ENCODE data around the gene PRIMPOL.
"Not testable (repeated sequence)": the region's sequence is repeated elsewhere in the genome, so short reads cannot be mapped to it uniquely, and the experiment has no call there.

PRIMPOL gene

GRCh38 chr4:184648313-184649025 is 1.1 kb upstream of the PRIMPOL start:
- H4K20me1 ChIP-seq (ENCODE audit: insufficient read depth), result peaks cover 24% of the 10 kb centered on the region
- no peak for TF ChIP-seq CTCF (conservative IDR thresholded peaks at IDR 0.05; ENCODE audit: low read depth, low read length)
- peaks cover 67% of the 10 kb centered on the region for H3K79me2 ChIP-seq (ENCODE audit: insufficient read depth, low read depth)
- no peak overlapping the region for H2AFZ ChIP-seq (ENCODE audit: low read depth)
- H3K27me3 ChIP-seq (ENCODE audit: insufficient read depth, low read depth), result no peaks in the 10 kb centered on the region
- H3K9ac ChIP-seq, result peak overlapping the region; percentile 84
- peak overlapping the region; percentile 96 for H3K4me2 ChIP-seq
- no peak overlapping the region for H3K4me3 ChIP-seq (IDR thresholded peaks at IDR 0.05; ENCODE audit: insufficient read depth, low read depth, low read length)
- H3K4me1 ChIP-seq (ENCODE audit: low read depth, poor library complexity, severe bottlenecking), result peaks cover 48% of the 10 kb centered on the region
- H3K27ac ChIP-seq, result peak overlapping the region; percentile 73
- H3K36me3 ChIP-seq (ENCODE audit: insufficient read depth), result peaks cover 14% of the 10 kb centered on the region; the same call in 1 of the 2 replicates

GRCh38 chr4:184649971-184650855 is 675 bp downstream of the PRIMPOL start:
- Histone ChIP-seq H3K4me2 (peak overlapping the region; percentile 84), H3K27me3 (ENCODE audit: insufficient read depth, low read depth) (no peaks in the 10 kb centered on the region), H3K9ac (peak overlapping the region; percentile 71), H3K4me1 (ENCODE audit: low read depth, poor library complexity, severe bottlenecking) (peaks cover 31% of the 10 kb centered on the region), H2AFZ (ENCODE audit: low read depth) (peak overlapping the region; percentile 70), H3K4me3 (IDR thresholded peaks at IDR 0.05; ENCODE audit: insufficient read depth, low read depth, low read length) (no peak overlapping the region), H3K36me3 (ENCODE audit: insufficient read depth) (peaks cover 7% of the 10 kb centered on the region; the same call in 1 of the 2 replicates), H3K79me2 (ENCODE audit: insufficient read depth, low read depth) (peaks cover 49% of the 10 kb centered on the region), H4K20me1 (ENCODE audit: insufficient read depth) (peaks cover 18% of the 10 kb centered on the region), H3K27ac (peak overlapping the region; percentile 57)
- no peak for TF ChIP-seq CTCF (conservative IDR thresholded peaks at IDR 0.05; ENCODE audit: low read depth, low read length)

- peaks cover 12% of the 10 kb centered on the region; the same call in 1 of the 2 replicates for H4K20me1 ChIP-seq (ENCODE audit: insufficient read depth)
- no peak overlapping the region for H3K27ac ChIP-seq
- peaks cover 3% of the 10 kb centered on the region; the same call in 1 of the 2 replicates for H3K36me3 ChIP-seq (ENCODE audit: insufficient read depth)
- H3K4me3 ChIP-seq (IDR thresholded peaks at IDR 0.05; ENCODE audit: insufficient read depth, low read depth, low read length), result no peak overlapping the region
- no peaks in the 10 kb centered on the region for H3K27me3 ChIP-seq (ENCODE audit: insufficient read depth, low read depth)
- peaks cover 14% of the 10 kb centered on the region for H3K4me1 ChIP-seq (ENCODE audit: low read depth, poor library complexity, severe bottlenecking)
- H2AFZ ChIP-seq (ENCODE audit: low read depth), result no peak overlapping the region
- no peak overlapping the region for H3K9ac ChIP-seq
- H3K79me2 ChIP-seq (ENCODE audit: insufficient read depth, low read depth), result peaks cover 33% of the 10 kb centered on the region
- H3K4me2 ChIP-seq, result no peak overlapping the region
- no peak for TF ChIP-seq CTCF (conservative IDR thresholded peaks at IDR 0.05; ENCODE audit: low read depth, low read length)
These were observed 2.4 kb downstream of the PRIMPOL start for GRCh38 chr4:184651899-184652298.

GRCh38 chr4:184652681-184653080 is 3.1 kb downstream of the PRIMPOL start:
- not testable (repeated sequence) for H3K4me1 ChIP-seq (ENCODE audit: low read depth, poor library complexity, severe bottlenecking); H3K4me3 ChIP-seq (IDR thresholded peaks at IDR 0.05; ENCODE audit: insufficient read depth, low read depth, low read length)
- H3K79me2 ChIP-seq (ENCODE audit: insufficient read depth, low read depth), result peaks cover 25% of the 10 kb centered on the region

More at GRCh38 chr4:184652681-184653080, 3.1 kb downstream of the PRIMPOL start:
- not testable (repeated sequence) for H2AFZ ChIP-seq (ENCODE audit: low read depth); H3K27ac ChIP-seq; H4K20me1 ChIP-seq (ENCODE audit: insufficient read depth); H3K36me3 ChIP-seq (ENCODE audit: insufficient read depth); H3K27me3 ChIP-seq (ENCODE audit: insufficient read depth, low read depth); H3K9ac ChIP-seq; H3K4me2 ChIP-seq
